GM21528 (cell line): ENCODE data around the gene MAN2A2.
"Not testable (repeated sequence)": the region's sequence is repeated elsewhere in the genome, so short reads cannot be mapped to it uniquely, and the experiment has no call there.

Experiments used
- ATAC-seq: cut with Tn5 transposase; IDR thresholded peaks from one replicate; pipeline ENCODE4 v1.9.1; 2021; ENCODE audit warnings: mild to moderate bottlenecking, moderate library complexity; ENCODE audit not compliant: unreplicated experiment, low FRiP score

Gene MAN2A2

GRCh38 chr15:90883526-90883975 is 19.6 kb upstream of the MAN2A2 start:
- ATAC-seq: no peak

DNA sequence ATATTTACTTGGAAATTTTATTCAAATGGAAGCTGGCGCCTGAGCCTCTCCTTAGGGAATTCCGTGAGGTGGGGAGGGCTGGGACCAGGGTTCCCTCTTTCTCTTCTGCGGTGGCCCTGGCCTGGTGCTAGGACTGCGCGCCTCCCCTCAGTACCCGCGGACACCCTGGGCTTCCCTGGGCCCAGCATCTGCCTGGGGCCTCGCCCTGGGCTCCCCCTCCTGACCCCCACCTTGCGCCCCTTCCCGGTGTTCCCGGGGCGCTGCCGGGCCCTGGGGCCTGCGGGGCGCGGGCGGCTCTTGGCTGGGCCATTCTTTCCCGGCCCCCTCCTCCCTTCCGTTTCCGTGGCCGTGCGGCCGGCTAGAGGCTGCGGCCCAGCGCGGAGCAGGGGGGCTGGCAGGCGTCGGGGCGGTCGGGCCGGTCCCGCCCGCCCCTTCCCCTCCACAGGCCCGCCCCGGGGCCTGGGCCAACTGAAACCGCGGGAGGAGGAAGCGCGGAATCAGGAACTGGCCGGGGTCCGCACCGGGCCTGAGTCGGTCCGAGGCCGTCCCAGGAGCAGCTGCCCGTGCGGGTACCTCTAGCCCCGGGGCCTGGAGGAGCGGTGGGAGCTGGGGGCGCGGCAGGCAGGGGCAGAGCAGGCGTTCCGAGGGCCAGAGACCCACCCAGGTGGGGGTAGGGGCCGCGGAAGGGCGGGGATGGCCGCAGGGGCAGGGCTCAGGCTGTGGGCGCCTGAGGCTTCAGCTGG is 19.0 kb upstream of the MAN2A2 start, which contains the start of gene FES:
Gene FES (plus strand): TSS at position 529 of the 743 bp plus-strand sequence. CDS start 542 bp downstream, outside the sequence.
- no peak for ATAC-seq

DNA sequence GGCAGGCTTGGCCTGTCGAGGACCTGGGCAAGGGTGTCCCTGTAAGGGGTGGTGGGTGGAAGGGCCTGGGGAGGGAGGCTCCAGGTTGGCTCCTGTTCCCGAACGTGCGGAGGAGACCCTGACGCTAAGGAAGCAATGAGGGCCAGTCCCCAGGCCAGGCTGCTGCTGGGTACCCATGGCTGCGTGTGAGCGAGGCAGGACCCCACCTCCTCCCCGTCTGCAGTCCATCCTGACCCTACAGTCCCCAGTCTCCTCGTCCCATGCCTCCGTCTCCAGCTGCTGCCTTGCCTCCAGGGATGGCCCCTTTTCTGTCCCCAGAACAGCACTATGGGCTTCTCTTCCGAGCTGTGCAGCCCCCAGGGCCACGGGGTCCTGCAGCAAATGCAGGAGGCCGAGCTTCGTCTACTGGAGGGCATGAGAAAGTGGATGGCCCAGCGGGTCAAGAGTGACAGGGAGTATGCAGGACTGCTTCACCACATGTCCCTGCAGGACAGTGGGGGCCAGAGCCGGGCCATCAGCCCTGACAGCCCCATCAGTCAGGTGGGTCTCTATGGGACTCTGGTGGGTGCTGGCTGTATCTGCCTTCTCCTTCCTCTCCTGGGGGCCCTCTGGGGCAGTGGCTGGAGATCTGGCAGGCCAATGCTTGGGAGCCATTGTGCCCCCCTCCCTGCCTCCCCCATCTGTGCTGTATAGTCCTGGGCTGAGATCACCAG is 18.2 kb upstream of the MAN2A2 start:
- ATAC-seq: no peak

DNA sequence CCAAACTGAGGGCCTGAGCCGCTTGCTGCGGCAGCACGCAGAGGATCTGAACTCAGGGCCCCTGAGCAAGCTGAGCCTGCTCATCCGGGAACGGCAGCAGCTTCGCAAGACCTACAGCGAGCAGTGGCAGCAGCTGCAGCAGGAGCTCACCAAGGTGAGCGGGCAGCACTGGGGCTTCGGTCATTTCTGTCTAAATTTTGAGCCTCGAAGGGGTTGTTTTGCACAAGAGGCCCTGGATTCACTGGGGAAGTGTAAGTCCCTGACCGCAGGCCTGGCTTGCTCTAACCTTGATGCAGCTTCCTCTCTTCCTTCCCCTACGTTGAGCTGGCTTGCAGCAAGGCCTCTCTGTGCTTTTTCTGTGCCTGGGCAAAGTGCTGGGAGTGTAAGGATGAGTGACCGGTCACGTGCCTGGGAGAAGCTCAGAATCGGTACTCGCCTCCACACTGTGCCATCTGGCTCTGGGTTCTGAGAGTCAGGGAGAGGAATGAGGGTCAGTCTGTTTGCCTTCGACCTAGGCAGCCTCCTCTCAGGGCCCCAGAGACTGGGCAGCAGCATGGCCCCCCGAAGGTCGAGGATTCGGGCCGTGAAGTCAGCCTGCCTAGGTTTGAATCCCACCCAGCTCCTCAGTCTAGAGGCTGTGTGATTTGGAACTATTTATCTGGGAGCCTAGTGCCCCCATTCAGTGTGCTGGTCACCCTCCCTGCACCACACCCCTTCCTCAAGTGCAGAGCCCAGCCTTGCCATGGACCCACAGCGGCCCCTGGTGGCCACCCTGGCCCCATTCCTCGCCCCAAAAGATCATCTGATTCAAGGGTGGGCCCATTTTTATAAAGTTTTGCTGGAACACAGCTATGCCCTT is 17.4 kb upstream of the MAN2A2 start:
- no peak for ATAC-seq

- no peak for ATAC-seq
Observed at GRCh38 chr15:90886291-90886614, 16.8 kb upstream of the MAN2A2 start.

GRCh38 chr15:90887037-90887481 is 16.0 kb upstream of the MAN2A2 start:
- ATAC-seq: no peak

DNA sequence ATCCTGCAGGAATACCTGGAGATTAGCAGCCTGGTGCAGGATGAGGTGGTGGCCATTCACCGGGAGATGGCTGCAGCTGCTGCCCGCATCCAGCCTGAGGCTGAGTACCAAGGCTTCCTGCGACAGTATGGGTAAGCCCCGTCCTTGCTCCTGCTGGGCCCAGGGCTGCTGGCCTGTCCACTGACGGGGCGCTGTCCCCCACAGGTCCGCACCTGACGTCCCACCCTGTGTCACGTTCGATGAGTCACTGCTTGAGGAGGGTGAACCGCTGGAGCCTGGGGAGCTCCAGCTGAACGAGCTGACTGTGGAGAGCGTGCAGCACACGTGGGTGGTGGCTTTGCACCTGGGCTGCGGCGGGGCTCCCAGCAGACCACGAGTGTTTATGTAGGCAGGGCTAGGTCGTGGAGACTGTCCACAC is 13.8 kb upstream of the MAN2A2 start:
- ATAC-seq: no peak

DNA sequence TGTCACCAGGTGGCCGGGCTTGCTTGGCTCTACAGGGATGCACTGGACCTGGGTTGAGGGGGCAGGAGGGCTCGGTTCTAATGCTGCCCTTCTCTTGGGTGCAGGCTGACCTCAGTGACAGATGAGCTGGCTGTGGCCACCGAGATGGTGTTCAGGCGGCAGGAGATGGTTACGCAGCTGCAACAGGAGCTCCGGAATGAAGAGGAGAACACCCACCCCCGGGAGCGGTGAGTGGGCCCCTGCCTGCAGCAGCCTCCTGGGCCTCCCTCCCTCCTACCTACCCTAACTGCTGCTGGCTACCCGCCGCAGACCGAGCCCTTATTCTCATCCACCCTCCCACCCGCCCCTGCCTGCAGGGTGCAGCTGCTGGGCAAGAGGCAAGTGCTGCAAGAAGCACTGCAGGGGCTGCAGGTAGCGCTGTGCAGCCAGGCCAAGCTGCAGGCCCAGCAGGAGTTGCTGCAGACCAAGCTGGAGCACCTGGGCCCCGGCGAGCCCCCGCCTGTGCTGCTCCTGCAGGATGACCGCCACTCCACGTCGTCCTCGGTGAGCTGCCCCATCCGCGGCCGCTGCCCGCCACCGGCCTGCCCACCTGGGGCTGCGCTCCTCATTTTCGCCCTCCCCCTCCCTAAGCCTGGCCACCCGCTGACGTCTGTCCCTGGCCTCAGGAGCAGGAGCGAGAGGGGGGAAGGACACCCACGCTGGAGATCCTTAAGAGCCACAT is 13.2 kb upstream of the MAN2A2 start:
- ATAC-seq: no peak

DNA sequence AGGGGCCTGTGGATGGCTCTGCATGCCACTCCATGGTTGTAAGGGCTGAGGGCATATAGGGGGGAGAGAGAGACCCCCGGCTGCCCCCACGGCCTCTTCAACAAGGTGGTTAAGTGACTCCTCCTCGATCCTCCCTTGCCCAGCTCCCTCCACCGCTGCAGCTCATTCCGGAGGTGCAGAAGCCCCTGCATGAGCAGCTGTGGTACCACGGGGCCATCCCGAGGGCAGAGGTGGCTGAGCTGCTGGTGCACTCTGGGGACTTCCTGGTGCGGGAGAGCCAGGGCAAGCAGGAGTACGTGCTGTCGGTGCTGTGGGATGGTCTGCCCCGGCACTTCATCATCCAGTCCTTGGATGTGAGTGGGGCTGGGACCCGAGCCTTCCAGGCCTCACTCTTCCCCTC is 12.3 kb upstream of the MAN2A2 start:
- no peak for ATAC-seq

DNA sequence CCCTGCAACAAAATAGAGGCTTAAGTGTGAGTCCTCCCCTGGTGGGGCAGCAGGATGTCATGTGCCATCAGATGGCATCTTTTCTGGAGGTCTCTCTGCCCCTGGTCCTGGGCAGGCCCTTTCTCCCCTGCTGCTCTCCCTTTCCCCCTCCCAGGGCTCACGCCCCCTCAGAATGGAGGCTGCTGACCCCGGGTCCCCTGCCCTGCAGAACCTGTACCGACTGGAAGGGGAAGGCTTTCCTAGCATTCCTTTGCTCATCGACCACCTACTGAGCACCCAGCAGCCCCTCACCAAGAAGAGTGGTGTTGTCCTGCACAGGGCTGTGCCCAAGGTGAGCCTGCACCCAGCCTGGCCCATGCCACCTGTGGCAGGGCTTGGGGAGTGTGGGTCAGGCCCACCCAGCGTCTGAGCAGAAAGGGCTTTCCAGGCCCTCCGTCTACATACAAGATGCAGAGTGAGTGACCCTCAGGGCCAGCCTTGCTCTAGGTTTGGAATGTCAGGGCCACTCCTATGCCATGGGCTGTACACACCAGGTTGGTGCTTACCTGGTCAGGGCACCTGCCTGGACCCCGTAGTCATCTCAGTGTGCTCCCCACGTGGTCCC is 11.7 kb upstream of the MAN2A2 start:
- no peak for ATAC-seq

GRCh38 chr15:90892023-90892422 is 11.1 kb upstream of the MAN2A2 start:
- ATAC-seq: no peak

DNA sequence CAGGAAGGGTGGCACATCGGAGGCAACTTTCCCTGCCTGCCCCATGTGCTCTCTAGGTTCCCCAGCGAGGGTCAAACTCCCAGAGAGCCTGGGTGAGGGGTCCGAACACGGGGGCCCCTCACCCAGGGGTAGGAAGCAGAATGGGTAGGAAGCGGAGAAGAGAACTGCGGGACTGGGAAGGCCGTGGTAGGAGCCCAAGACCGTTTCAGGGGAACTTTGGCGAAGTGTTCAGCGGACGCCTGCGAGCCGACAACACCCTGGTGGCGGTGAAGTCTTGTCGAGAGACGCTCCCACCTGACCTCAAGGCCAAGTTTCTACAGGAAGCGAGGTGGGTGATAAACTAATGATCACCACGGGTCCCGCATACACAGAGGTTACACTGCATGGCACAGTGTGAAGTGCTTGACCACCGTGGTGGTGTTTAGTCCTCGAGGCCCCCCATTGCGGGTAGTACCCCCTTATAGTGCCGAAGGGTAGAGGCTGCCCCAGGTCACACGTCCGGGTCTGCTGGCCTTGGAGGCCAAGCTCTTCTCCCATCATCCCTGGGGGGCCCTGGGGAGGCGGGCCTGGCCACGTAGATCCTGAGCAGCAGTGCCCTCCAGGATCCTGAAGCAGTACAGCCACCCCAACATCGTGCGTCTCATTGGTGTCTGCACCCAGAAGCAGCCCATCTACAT is 10.5 kb upstream of the MAN2A2 start:
- no peak for ATAC-seq

GRCh38 chr15:90893175-90894090 is 9.7 kb upstream of the MAN2A2 start:
- ATAC-seq: no peak

DNA sequence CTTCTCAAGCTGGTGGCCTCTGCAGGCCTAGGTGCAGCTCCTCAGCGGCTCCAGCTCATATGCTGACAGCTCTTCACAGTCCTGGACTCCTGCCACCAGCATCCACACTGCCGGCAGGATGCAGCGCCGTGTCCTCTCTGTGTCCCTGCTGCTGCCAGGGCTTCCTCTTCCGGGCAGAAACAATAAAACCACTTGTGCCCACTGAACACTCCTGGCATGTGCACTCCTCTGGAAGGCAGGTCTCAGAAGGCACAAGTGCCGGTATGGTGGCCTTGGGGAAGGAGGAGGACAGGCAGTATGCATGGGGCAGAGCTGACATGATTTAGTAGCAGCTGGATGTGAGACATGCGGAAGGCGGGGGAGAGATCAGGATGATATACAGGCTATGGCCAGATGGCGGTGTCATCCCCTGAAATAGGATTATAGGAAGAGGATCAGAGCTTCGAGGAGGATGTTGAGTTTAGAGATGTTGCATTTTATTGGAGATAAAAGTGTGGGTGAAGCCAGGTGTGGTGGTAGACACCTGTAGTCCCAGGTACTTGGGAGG is 7.5 kb upstream of the MAN2A2 start:
- ATAC-seq: no peak

DNA sequence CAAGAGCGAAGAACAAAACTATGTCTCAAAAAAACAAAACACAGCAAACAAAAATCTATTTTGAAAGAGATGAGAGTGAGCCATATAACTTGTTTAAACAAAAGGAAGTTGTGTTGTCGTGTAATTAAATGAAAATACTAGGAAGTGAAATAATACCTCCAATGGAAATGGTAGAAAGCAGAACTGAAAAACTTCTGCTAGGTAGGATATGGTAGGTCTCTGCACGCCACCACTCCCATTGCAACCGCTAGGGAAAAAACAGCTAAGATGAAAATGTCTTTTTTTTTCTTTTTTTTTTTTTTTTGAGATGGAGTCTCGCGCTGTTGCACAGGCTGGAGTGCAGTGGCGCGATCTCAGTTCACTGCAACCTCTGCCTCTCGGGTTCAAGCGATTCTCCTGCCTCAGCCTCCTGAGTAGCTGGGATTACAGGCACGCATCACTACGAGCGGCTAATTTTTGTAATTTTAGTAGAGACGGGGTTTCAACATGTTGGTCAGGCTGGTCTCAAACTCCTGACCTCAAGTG is 5.9 kb upstream of the MAN2A2 start:
- not testable (repeated sequence) for ATAC-seq

DNA sequence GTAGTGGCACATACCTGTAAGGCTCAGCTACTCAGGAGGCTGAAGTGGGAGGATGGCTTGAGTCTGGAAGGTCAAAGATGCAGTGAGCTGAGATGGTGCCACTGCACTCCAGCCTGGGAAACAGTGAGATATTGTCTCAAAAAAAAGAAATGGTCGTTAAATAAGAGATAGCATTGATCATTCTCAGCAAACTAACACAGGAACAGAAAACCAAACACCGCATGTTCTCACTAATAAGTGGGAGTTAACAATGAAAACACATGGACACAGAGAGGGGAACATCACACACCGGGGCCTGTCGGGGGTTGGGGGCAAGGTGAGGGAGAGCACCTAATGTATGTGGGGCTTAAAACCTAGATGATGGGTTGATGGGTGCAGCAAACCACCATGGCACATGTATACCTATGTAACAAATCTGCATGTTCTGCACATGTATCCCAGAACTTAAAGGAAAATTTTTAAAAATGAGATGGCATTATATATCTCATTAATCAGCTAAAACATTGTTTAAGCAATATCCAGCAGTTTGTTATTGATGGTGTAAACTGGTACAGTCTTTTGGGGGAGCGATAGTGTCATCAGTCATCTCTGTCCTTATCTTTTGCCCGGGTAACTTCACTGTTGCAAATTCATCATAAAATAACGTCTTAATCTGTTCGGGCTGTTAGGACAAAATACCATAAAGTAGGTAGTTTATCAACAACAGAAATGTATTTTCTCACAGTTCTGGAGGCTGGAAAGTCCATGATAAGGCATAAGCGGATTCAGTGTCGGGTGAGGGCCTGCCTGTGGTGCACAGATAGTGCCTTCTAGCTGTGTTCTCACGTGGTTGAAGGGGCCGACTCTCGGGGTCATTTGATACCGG is 1.7 kb upstream of the MAN2A2 start:
- ATAC-seq: no peak
